Measurements from ENCODE around the gene MYH7B.

- TF ChIP-seq POLR2AphosphoS5 (IDR thresholded peaks at IDR 0.05; ENCODE audit: borderline replicate concordance, low read depth, low read length) (no peak), EZH2 (IDR thresholded peaks at IDR 0.05) (no peak)
These were observed 10.2 kb upstream of the MYH7B start for GRCh38 chr20:34945315-34946077.
